Liver (tissue), 9 donors: ENCODE data around the gene CMC1. TPM values are rescaled to one million over a fixed set of nuclear protein-coding genes. Genes with fewer than 3 reads are reported as not detected.
"Not testable (repeated sequence)": the region's sequence is repeated elsewhere in the genome, so short reads cannot be mapped to it uniquely, and the experiment has no call there.

Experiments used
- DNase-seq: peaks from one replicate; pipeline ENCODE4 v3.0.0-alpha.2; 2017; ENCODE audit warnings: low spot score
- H3K27ac ChIP-seq, 2 donors: one replicate each; pipeline ENCODE4 v1.7.0; 2013; ENCODE audit warnings: inconsistent platforms in 2 of 2, low read length in 2 of 2, control low read depth in 1 of 2, low read depth in 1 of 2, mild to moderate bottlenecking in 1 of 2
- H3K27me3 ChIP-seq, 4 donors: one replicate each; pipeline versions ENCODE4 v1.6.1 to v1.7.0; 2013; ENCODE audit warnings: low read length in 3 of 4, inconsistent platforms in 1 of 4, mild to moderate bottlenecking in 1 of 4, moderate library complexity in 1 of 4; ENCODE audit not compliant: control insufficient read depth in 4 of 4, insufficient read depth in 4 of 4
- H3K36me3 ChIP-seq, 4 donors: one replicate each; pipeline versions ENCODE4 v1.6.1 to v1.7.0; 2013; ENCODE audit warnings: low read length in 3 of 4, mild to moderate bottlenecking in 3 of 4, low read depth in 1 of 4, moderate library complexity in 1 of 4; ENCODE audit not compliant: control insufficient read depth in 4 of 4, insufficient read depth in 3 of 4
- H3K4me1 ChIP-seq, 4 donors: one replicate each; pipeline versions ENCODE4 v1.6.1 to v1.7.0; 2013; ENCODE audit warnings: low read length in 3 of 4, mild to moderate bottlenecking in 3 of 4, moderate library complexity in 1 of 4; ENCODE audit not compliant: control insufficient read depth in 4 of 4, insufficient read depth in 4 of 4
- H3K4me3 ChIP-seq, 3 donors: one replicate each; pipeline versions ENCODE4 v1.6.1 to v1.7.0; 2013; ENCODE audit warnings: low read length in 3 of 3, control low read depth in 1 of 3, low read depth in 1 of 3, mild to moderate bottlenecking in 1 of 3
- H3K9ac ChIP-seq, 2 donors: one replicate each; pipeline ENCODE4 v1.7.0; 2013; ENCODE audit warnings: low read length in 2 of 2, mild to moderate bottlenecking in 2 of 2, moderate library complexity in 2 of 2, control low read depth in 1 of 2, low read depth in 1 of 2
- H3K9me3 ChIP-seq, 4 donors: one replicate each; pipeline versions ENCODE4 v1.6.1 to v1.7.0; 2013; ENCODE audit warnings: low read length in 3 of 4; ENCODE audit not compliant: control insufficient read depth in 4 of 4
- ATF3 ChIP-seq: IDR thresholded peaks from 2 replicates; pipeline ENCODE4 v1.6.1; 2016; ENCODE audit warnings: antibody characterized with exemption
- CTCF ChIP-seq: fragments of 150-350 bp; IDR thresholded peaks from 2 replicates; pipeline ENCODE4 v1.5.1; 2017; ENCODE audit warnings: improper control_type of control experiment, low read depth, low read length; ENCODE audit not compliant: missing input control
- FOXA1 ChIP-seq: IDR thresholded peaks from 2 replicates; pipeline ENCODE4 v1.6.1; 2016; ENCODE audit warnings: antibody characterized with exemption
- FOXA2 ChIP-seq: IDR thresholded peaks from 2 replicates; pipeline ENCODE4 v1.6.1; 2016; ENCODE audit warnings: antibody characterized with exemption
- GABPA ChIP-seq, 2 donors: IDR thresholded peaks in 1 of 2; conservative IDR thresholded peaks in 1 of 2; 2 replicates each; pipeline ENCODE4 v1.6.1; 2016; ENCODE audit warnings: antibody characterized with exemption in 2 of 2, mild to moderate bottlenecking in 1 of 2, moderate library complexity in 1 of 2
- HNF4A ChIP-seq, 2 donors: conservative IDR thresholded peaks; 2 replicates each; pipeline ENCODE4 v1.6.1; 2016; ENCODE audit warnings: antibody characterized with exemption in 2 of 2, mild to moderate bottlenecking in 2 of 2
- HNF4G ChIP-seq: IDR thresholded peaks from 2 replicates; pipeline ENCODE4 v1.6.1; 2016; ENCODE audit warnings: antibody characterized with exemption
- NR2F2 ChIP-seq: IDR thresholded peaks from 2 replicates; pipeline ENCODE4 v1.6.1; 2016; ENCODE audit warnings: antibody characterized with exemption
- RAD21 ChIP-seq, 2 donors: IDR thresholded peaks; 2 replicates each; pipeline ENCODE4 v1.6.1; 2016; ENCODE audit warnings: antibody characterized with exemption in 2 of 2, mild to moderate bottlenecking in 2 of 2
- RXRA ChIP-seq, 2 donors: IDR thresholded peaks; 2 replicates each; pipeline ENCODE4 v1.6.1; 2017 to 2018; ENCODE audit warnings: antibody characterized with exemption in 2 of 2, mild to moderate bottlenecking in 1 of 2
- SP1 ChIP-seq: IDR thresholded peaks from 2 replicates; pipeline ENCODE4 v1.6.1; 2018; ENCODE audit warnings: antibody characterized with exemption, mild to moderate bottlenecking
- YY1 ChIP-seq: IDR thresholded peaks from 2 replicates; pipeline ENCODE4 v1.6.1; 2016; ENCODE audit warnings: antibody characterized with exemption, mild to moderate bottlenecking
- WGBS: extraction: QIAGEN DNeasy Blood & Tissue Kit; methylation state at CpG from one replicate; pipeline ENCODE4 v1.1.7; 2013; 5-methylcytosine and 5-hydroxymethylcytosine counted together
- polyA plus RNA-seq, 2 donors: library from polyadenylated mRNA; stranded (reverse) in 1 of 2; unstranded in 1 of 2; fragments of 200-250 nt in 1 of 2; fragments of >200 nt in 1 of 2; fragmentation: Nextera tagmentation in 1 of 2; extraction: Ambion mirVana in 1 of 2; gene quantifications; one replicate each; pipeline versions ENCODE4 v1.2.1 to v1.2.3, GENCODE V29; 2013 to 2015
- total RNA-seq, 2 donors: library from RNA; depleted of rRNA; stranded (reverse); fragments of >200 nt; gene quantifications; one replicate each; pipeline ENCODE4 v1.2.3, GENCODE V29; 2014
- donor health status: healthy.
- donor health status: healthy.
- donor health status: healthy.
- donor health status: healthy.
- donor health status: healthy.

Gene CMC1
- total and polyA plus RNA-seq, 4 donors = 4.2 to 58.4 (median 15.6) TPM

GRCh38 chr3:28265641-28266040 is 24.2 kb downstream of the CMC1 start:
- DNase-seq = no peak
- Histone ChIP-seq H3K27me3 (no peaks in the 10 kb centered on the region), H3K9ac (no peak overlapping the region), H3K4me3 (no peak overlapping the region), H3K27ac (no peak overlapping the region), H3K4me1 (peaks cover 0 to 3% (median 0%) of the 10 kb centered on the region in 4 donors), H3K36me3 (peaks cover 0 to 2% (median 1%) of the 10 kb centered on the region in 4 donors), H3K9me3 (peaks cover 0 to 2% (median 0%) of the 10 kb centered on the region in 4 donors)
- no peak for TF ChIP-seq NR2F2
- no peak for TF ChIP-seq FOXA1
- no peak for TF ChIP-seq HNF4A (conservative IDR thresholded peaks at IDR 0.05)
- TF ChIP-seq SP1 = no peak

GRCh38 chr3:28267984-28268849 is 26.8 kb downstream of the CMC1 start:
- Histone ChIP-seq H3K36me3 (peaks cover 0 to 2% (median 1%) of the 10 kb centered on the region in 4 donors), H3K9ac (no peak overlapping the region), H3K27me3 (no peaks in the 10 kb centered on the region), H3K9me3 (peaks cover 0 to 5% (median under 1%) of the 10 kb centered on the region in 4 donors), H3K4me1 (peaks cover 0 to 3% (median 0%) of the 10 kb centered on the region in 4 donors), H3K27ac (no peak overlapping the region), H3K4me3 (no peak overlapping the region)
- no peak for DNase-seq
- WGBS = 45% methylated on average over 5 of the region's 5 CpGs
- TF ChIP-seq HNF4A (conservative IDR thresholded peaks at IDR 0.05) (peak in 1 of 2 donors; percentile 17), RAD21 (IDR thresholded peaks at IDR 0.05) (peak; percentile 46 to 55), FOXA1 (no peak)

- DNase-seq = no peak
- Histone ChIP-seq H3K4me1 (peaks cover 0 to 3% (median 0%) of the 10 kb centered on the region in 4 donors), H3K9ac (no peak overlapping the region), H3K27ac (no peak overlapping the region), H3K4me3 (no peak overlapping the region), H3K9me3 (peaks cover 0 to 5% (median under 1%) of the 10 kb centered on the region in 4 donors), H3K36me3 (peaks cover 0 to 2% (median under 1%) of the 10 kb centered on the region in 4 donors), H3K27me3 (no peaks in the 10 kb centered on the region)
- TF ChIP-seq GABPA (IDR thresholded peaks at IDR 0.05 in 1 of 2, conservative IDR thresholded peaks at IDR 0.05 in 1 of 2) = no peak
- TF ChIP-seq CTCF = no peak
- no peak for TF ChIP-seq RXRA (IDR thresholded peaks at IDR 0.05)
- TF ChIP-seq NR2F2 = no peak
- no peak for TF ChIP-seq FOXA2
- no peak for TF ChIP-seq ATF3
- TF ChIP-seq SP1 = no peak
- no peak for TF ChIP-seq HNF4G
- TF ChIP-seq YY1 = no peak
- 89% methylated on average over 1 of the region's 1 CpG for WGBS
Measured at GRCh38 chr3:28268989-28269388, 27.6 kb downstream of the CMC1 start.

GRCh38 chr3:28269884-28270283 is 28.5 kb downstream of the CMC1 start:
- DNase-seq, H3K4me3 ChIP-seq, H3K27ac ChIP-seq, H3K27me3 ChIP-seq, H3K36me3 ChIP-seq, H3K9me3 ChIP-seq, H3K9ac ChIP-seq, H3K4me1 ChIP-seq: not testable (repeated sequence)
- WGBS = 99% methylated on average over 2 of the region's 2 CpGs
